H9 (cell line): ENCODE measurements around the gene FRMPD1. TPM values are rescaled to one million over a fixed set of nuclear protein-coding genes. Genes with fewer than 3 reads are reported as not detected.

Source experiments
- DNase-seq: peaks from one replicate; pipeline ENCODE4 v3.0.0-alpha.2; 2017
- H2AFZ ChIP-seq: one replicate; pipeline ENCODE4 v1.6.1; 2013; ENCODE audit warnings: mild to moderate bottlenecking, low read length, control low read depth, moderate library complexity
- H2AK5ac ChIP-seq: 2 replicates; pipeline ENCODE4 v1.6.1; 2013; ENCODE audit warnings: low read length, control low read depth, mixed read lengths; ENCODE audit not compliant: insufficient read length
- H2BK120ac ChIP-seq: one replicate; pipeline ENCODE4 v1.6.1; 2013; ENCODE audit warnings: low read depth, mild to moderate bottlenecking, low read length, control low read depth, inconsistent platforms; ENCODE audit not compliant: poor library complexity, severe bottlenecking
- H2BK12ac ChIP-seq: 2 replicates; pipeline ENCODE4 v1.6.1; 2013; ENCODE audit warnings: low read length, control low read depth, mixed read lengths, low read depth; ENCODE audit not compliant: insufficient read length
- H2BK15ac ChIP-seq: 2 replicates; pipeline ENCODE4 v1.6.1; 2013; ENCODE audit warnings: low read depth, low read length, control low read depth
- H2BK20ac ChIP-seq: one replicate; pipeline ENCODE4 v1.6.1; 2013; ENCODE audit warnings: low read depth, mild to moderate bottlenecking, low read length, control low read depth, inconsistent platforms; ENCODE audit not compliant: poor library complexity, severe bottlenecking
- H2BK5ac ChIP-seq: 2 replicates; pipeline ENCODE4 v1.6.1; 2013; ENCODE audit warnings: low read length, control low read depth, mixed read lengths; ENCODE audit not compliant: insufficient read length
- H3K14ac ChIP-seq: 2 replicates; pipeline ENCODE4 v1.6.1; 2013; ENCODE audit warnings: low read length, control low read depth; ENCODE audit not compliant: insufficient read depth
- H3K18ac ChIP-seq: 2 replicates; pipeline ENCODE4 v1.6.1; 2013; ENCODE audit warnings: low read depth, mild to moderate bottlenecking, mixed read lengths, low read length, control low read depth; ENCODE audit not compliant: insufficient read length
- H3K23ac ChIP-seq: 2 replicates; pipeline ENCODE4 v1.6.1; 2013; ENCODE audit warnings: low read length, control low read depth, mixed read lengths, low read depth; ENCODE audit not compliant: insufficient read length
- H3K23me2 ChIP-seq: 2 replicates; pipeline ENCODE4 v1.6.1; 2013; ENCODE audit warnings: low read depth, mild to moderate bottlenecking, mixed read lengths, low read length, control low read depth; ENCODE audit not compliant: insufficient read length, poor library complexity, severe bottlenecking
- H3K27ac ChIP-seq: 2 replicates; pipeline ENCODE4 v1.5.1; 2013; ENCODE audit warnings: low read length, control low read depth, mixed read lengths, low read depth; ENCODE audit not compliant: insufficient read length
- H3K27me3 ChIP-seq: 2 replicates; pipeline ENCODE4 v1.6.1; 2013; ENCODE audit warnings: low read length, control low read depth, inconsistent platforms; ENCODE audit not compliant: insufficient read depth
- H3K4ac ChIP-seq: 2 replicates; pipeline ENCODE4 v1.6.1; 2013; ENCODE audit warnings: low read depth, mild to moderate bottlenecking, control low read depth, inconsistent platforms, low read length, moderate library complexity
- H3K4me1 ChIP-seq: 2 replicates; pipeline ENCODE4 v1.6.1; 2013; ENCODE audit warnings: low read length, control low read depth, inconsistent platforms; ENCODE audit not compliant: insufficient read depth
- H3K4me2 ChIP-seq: 2 replicates; pipeline ENCODE4 v1.6.1; 2013; ENCODE audit warnings: low read length, control low read depth, mixed read lengths; ENCODE audit not compliant: insufficient read length, insufficient read depth
- H3K56ac ChIP-seq: 2 replicates; pipeline ENCODE4 v1.6.1; 2013; ENCODE audit warnings: low read depth, mild to moderate bottlenecking, mixed read lengths, low read length, control low read depth; ENCODE audit not compliant: insufficient read length
- H3K79me1 ChIP-seq: 2 replicates; pipeline ENCODE4 v1.6.1; 2013; ENCODE audit warnings: low read depth, mild to moderate bottlenecking, moderate library complexity, low read length, control low read depth, inconsistent platforms; ENCODE audit not compliant: insufficient read depth, poor library complexity, severe bottlenecking
- H3K79me2 ChIP-seq: 2 replicates; pipeline ENCODE4 v1.6.1; 2013; ENCODE audit warnings: low read length, control low read depth, inconsistent platforms; ENCODE audit not compliant: insufficient read depth
- H3K9ac ChIP-seq: 2 replicates; pipeline ENCODE4 v1.6.1; 2013; ENCODE audit warnings: low read length, control low read depth, mixed read lengths; ENCODE audit not compliant: insufficient read length; ENCODE audit errors: extremely low read depth
- H3K9me3 ChIP-seq: one replicate; pipeline ENCODE4 v1.6.1; 2013; ENCODE audit warnings: low read depth, low read length, inconsistent platforms; ENCODE audit not compliant: control insufficient read depth
- H3T11ph ChIP-seq: one replicate; pipeline ENCODE4 v1.6.1; 2013; ENCODE audit warnings: mild to moderate bottlenecking, low read length, control low read depth, inconsistent platforms
- H4K20me1 ChIP-seq: one replicate; pipeline ENCODE4 v1.6.1; 2013; ENCODE audit not compliant: control insufficient read depth, insufficient read length, insufficient read depth
- H4K5ac ChIP-seq: 2 replicates; pipeline ENCODE4 v1.6.1; 2013; ENCODE audit warnings: low read depth, mild to moderate bottlenecking, mixed read lengths, low read length, control low read depth; ENCODE audit not compliant: insufficient read length
- H4K8ac ChIP-seq: replicated peaks from 2 replicates; pipeline ENCODE4 v1.6.1; 2013; ENCODE audit warnings: low read length, control low read depth, mixed read lengths, low read depth; ENCODE audit not compliant: insufficient read length
- H4K91ac ChIP-seq: 2 replicates; pipeline ENCODE4 v1.6.1; 2013; ENCODE audit warnings: low read depth, mild to moderate bottlenecking, moderate library complexity, mixed read lengths, low read length, control low read depth; ENCODE audit not compliant: insufficient read length
- H3K27ac Mint-ChIP-seq, 3 experiments: 2 replicates in 2 of 3; 3 replicates in 1 of 3; pipeline ENCODE4 v1.8.0; 2020 to 2021; ENCODE audit warnings: mixed read lengths in 3 of 3, mild to moderate bottlenecking in 1 of 3, moderate library complexity in 1 of 3
- H3K27me3 Mint-ChIP-seq: 2 replicates; pipeline ENCODE4 v1.8.0; 2021; ENCODE audit warnings: low read depth, mild to moderate bottlenecking, moderate library complexity, mixed read lengths
- H3K36me3 Mint-ChIP-seq, 3 experiments: 2 replicates in 2 of 3; 3 replicates in 1 of 3; pipeline ENCODE4 v1.8.0; 2020 to 2021; ENCODE audit warnings: low read depth in 3 of 3, mixed read lengths in 3 of 3; ENCODE audit not compliant: insufficient read depth in 1 of 3
- H3K4me1 Mint-ChIP-seq, 2 experiments: 2 replicates each; pipeline ENCODE4 v1.8.0; 2020; ENCODE audit warnings: mixed read lengths in 2 of 2
- H3K4me3 Mint-ChIP-seq, 2 experiments: 2 replicates in 1 of 2; 3 replicates in 1 of 2; pipeline ENCODE4 v1.8.0; 2020 to 2021; ENCODE audit warnings: mild to moderate bottlenecking in 2 of 2, mixed read lengths in 2 of 2, moderate library complexity in 1 of 2
- H3K9me3 Mint-ChIP-seq, 2 experiments: 2 replicates in 1 of 2; 3 replicates in 1 of 2; pipeline ENCODE4 v1.8.0; 2020; ENCODE audit warnings: mild to moderate bottlenecking in 2 of 2, mixed read lengths in 2 of 2, moderate library complexity in 1 of 2
- WGBS: extraction: QIAGEN DNeasy Blood & Tissue Kit; methylation state at CpG from one replicate; pipeline ENCODE4 v1.1.7; 2013; ENCODE audit warnings: missing lambda C conversion rate, low lambda C conversion rate, mixed read lengths; ENCODE audit not compliant: insufficient read length; ENCODE audit errors: extremely low coverage; 5-methylcytosine and 5-hydroxymethylcytosine counted together
- total RNA-seq: library from RNA; stranded (reverse); gene quantifications from 2 replicates; pipeline ENCODE4 v1.2.1, GENCODE V29; 2021
- TF ChIP-seq, protein P1 (sequence below): fragments of 200-600 bp; sonication (generic); conservative IDR thresholded peaks from 3 replicates; pipeline ENCODE4 v1.8.0; 2021; ENCODE audit warnings: antibody characterized with exemption, mild to moderate bottlenecking

Gene FRMPD1
- total RNA-seq, 1 experiment from 2014 or later: 0.04 TPM

DNA sequence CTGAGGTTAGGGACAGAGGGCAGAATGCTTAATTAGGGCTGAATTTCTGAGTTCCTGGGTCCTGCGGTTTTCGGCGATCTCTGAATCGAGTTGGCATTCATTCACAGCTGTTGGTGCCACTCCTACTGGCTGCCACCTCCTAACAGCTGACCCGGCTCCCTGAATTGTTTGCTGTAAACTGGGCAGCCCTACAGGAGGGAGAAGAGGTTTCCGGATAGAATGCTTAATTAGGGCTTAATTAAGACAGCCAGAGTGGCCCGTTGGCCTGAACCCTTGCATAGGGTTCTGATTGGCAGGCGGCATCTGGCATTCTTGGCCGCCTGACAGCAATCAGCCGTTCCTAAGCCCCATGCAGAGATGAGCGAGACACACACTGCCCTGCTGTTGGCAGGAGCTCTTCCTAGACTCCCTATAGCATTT is 25.7 kb downstream of the FRMPD1 start:
- DNase-seq: no peak
- no peaks in the 10 kb centered on the region for H3K9me3 ChIP-seq

More for the DNA sequence above, 25.7 kb downstream of the FRMPD1 start:
- H4K20me1 ChIP-seq: no peaks in the 10 kb centered on the region
- H3K23ac ChIP-seq: no peak overlapping the region
- no peak overlapping the region for H3K4me2 ChIP-seq
- no peaks in the 10 kb centered on the region for H3K4me1 ChIP-seq
- no peak overlapping the region for H2BK120ac ChIP-seq
- H4K8ac ChIP-seq: no peak overlapping the region
- no peak overlapping the region for H2AK5ac ChIP-seq
- no peak overlapping the region for H3K14ac ChIP-seq
- H2BK5ac ChIP-seq: no peak overlapping the region
- H3K4me1 Mint-ChIP-seq: peaks cover 0 to 10% of the 10 kb centered on the region in 2 experiments; a peak in 2 of 4 replicates
- H2BK20ac ChIP-seq: no peak overlapping the region
- TF ChIP-seq, protein P1, sequence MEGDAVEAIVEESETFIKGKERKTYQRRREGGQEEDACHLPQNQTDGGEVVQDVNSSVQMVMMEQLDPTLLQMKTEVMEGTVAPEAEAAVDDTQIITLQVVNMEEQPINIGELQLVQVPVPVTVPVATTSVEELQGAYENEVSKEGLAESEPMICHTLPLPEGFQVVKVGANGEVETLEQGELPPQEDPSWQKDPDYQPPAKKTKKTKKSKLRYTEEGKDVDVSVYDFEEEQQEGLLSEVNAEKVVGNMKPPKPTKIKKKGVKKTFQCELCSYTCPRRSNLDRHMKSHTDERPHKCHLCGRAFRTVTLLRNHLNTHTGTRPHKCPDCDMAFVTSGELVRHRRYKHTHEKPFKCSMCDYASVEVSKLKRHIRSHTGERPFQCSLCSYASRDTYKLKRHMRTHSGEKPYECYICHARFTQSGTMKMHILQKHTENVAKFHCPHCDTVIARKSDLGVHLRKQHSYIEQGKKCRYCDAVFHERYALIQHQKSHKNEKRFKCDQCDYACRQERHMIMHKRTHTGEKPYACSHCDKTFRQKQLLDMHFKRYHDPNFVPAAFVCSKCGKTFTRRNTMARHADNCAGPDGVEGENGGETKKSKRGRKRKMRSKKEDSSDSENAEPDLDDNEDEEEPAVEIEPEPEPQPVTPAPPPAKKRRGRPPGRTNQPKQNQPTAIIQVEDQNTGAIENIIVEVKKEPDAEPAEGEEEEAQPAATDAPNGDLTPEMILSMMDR: no peak
- H3K27me3 ChIP-seq: no peaks in the 10 kb centered on the region
- H3K4me3 Mint-ChIP-seq: no peak overlapping the region
- no peak overlapping the region for H3K27ac Mint-ChIP-seq
- H2BK12ac ChIP-seq: no peak overlapping the region
- H3K9me3 Mint-ChIP-seq: peaks cover 9% of the 10 kb centered on the region in 2 experiments; a peak in 2 of 5 replicates
- H3K79me1 ChIP-seq: no peaks in the 10 kb centered on the region
- no peaks in the 10 kb centered on the region for H3K79me2 ChIP-seq
- H3K36me3 Mint-ChIP-seq: peaks cover 0 to 12% (median 0%) of the 10 kb centered on the region in 3 experiments; a peak in 3 of 7 replicates
- no peak overlapping the region for H3K9ac ChIP-seq
- no peak overlapping the region for H3T11ph ChIP-seq
- no peak overlapping the region for H3K56ac ChIP-seq
- H3K4ac ChIP-seq: no peak overlapping the region
- no peak overlapping the region for H4K91ac ChIP-seq
- no peaks in the 10 kb centered on the region for H3K23me2 ChIP-seq
- no peak overlapping the region for H3K18ac ChIP-seq
- H2BK15ac ChIP-seq: no peak overlapping the region
- peaks cover 25% of the 10 kb centered on the region for H3K27me3 Mint-ChIP-seq
- H3K27ac ChIP-seq: no peak overlapping the region
- no peak overlapping the region for H2AFZ ChIP-seq
- no CpG with 5 or more reads among the region's 11 CpGs for WGBS
- H4K5ac ChIP-seq: no peak overlapping the region
